PC-3 (cell line): Measurements from ENCODE around the gene TBC1D14. TPM values are rescaled to one million over a fixed set of nuclear protein-coding genes. Genes with fewer than 3 reads are reported as not detected.

Experiments used
- ATAC-seq: fragments of 200-7000 bp; cut with Tn5 transposase; 2 replicates; pipeline ENCODE4 v1.9.1; 2020; ENCODE audit warnings: mild to moderate bottlenecking, moderate library complexity
- BruUV-seq: library from RNA; stranded (reverse); fragments of 400-500 nt; replicated peaks from 2 replicates; lab custom pipeline; 2021; lab: Mats Ljungman, UMichigan
- CTCF ChIA-PET: fragments of 300-600 bp; sonication (Branson Sonifier 250); formaldehyde crosslinking; loops from one replicate; lab custom pipeline; 2022; ENCODE audit warnings: antibody characterized with exemption; lab: Charles Lee
- POLR2A ChIA-PET: fragments of 300-600 bp; sonication (Branson Sonifier 250); formaldehyde crosslinking; loops from one replicate; lab custom pipeline; 2022; ENCODE audit warnings: antibody characterized with exemption; ENCODE audit not compliant: unreplicated experiment; lab: Charles Lee
- DNase-seq: peaks from one replicate; pipeline ENCODE4 v3.0.0-alpha.2; 2015
- H2AFZ ChIP-seq: fragments of 300-600 bp; sonication (generic); 2 replicates; pipeline ENCODE4 v1.6.0; 2016; ENCODE audit warnings: antibody characterized with exemption, low read length
- H3F3A ChIP-seq: fragments of 300-600 bp; sonication (generic); one replicate; pipeline ENCODE4 v1.6.0; 2017; ENCODE audit warnings: antibody characterized with exemption, low read length, control low read depth, mild to moderate bottlenecking; ENCODE audit not compliant: unreplicated experiment
- H3K27ac ChIP-seq: fragments of 300-600 bp; sonication (generic); 2 replicates; pipeline ENCODE4 v1.5.1; 2016; ENCODE audit warnings: mild to moderate bottlenecking, low read length
- H3K27me3 ChIP-seq: fragments of 300-600 bp; sonication (generic); 2 replicates; pipeline ENCODE4 v1.6.1; 2016; ENCODE audit warnings: low read length, mixed read lengths
- H3K36me3 ChIP-seq: fragments of 300-600 bp; sonication (generic); 2 replicates; pipeline ENCODE4 v1.6.1; 2016; ENCODE audit warnings: low read depth, mixed run types, low read length, mixed read lengths
- H3K4me1 ChIP-seq: fragments of 300-600 bp; sonication (generic); 2 replicates; pipeline ENCODE4 v1.5.1; 2016; ENCODE audit warnings: low read length; ENCODE audit not compliant: insufficient read depth
- H3K4me2 ChIP-seq: fragments of 300-600 bp; sonication (generic); 2 replicates; pipeline ENCODE4 v1.6.0; 2016; ENCODE audit warnings: low read length
- H3K4me3 ChIP-seq: fragments of 300-600 bp; sonication (generic); 2 replicates; pipeline ENCODE4 v1.5.1; 2016; ENCODE audit warnings: mild to moderate bottlenecking, low read length, mixed read lengths
- H3K79me2 ChIP-seq: fragments of 300-600 bp; sonication (generic); 2 replicates; pipeline ENCODE4 v1.6.1; 2017; ENCODE audit warnings: low read length, mixed read lengths
- H3K9ac ChIP-seq: fragments of 300-600 bp; sonication (generic); 2 replicates; pipeline ENCODE4 v1.6.0; 2016; ENCODE audit warnings: mild to moderate bottlenecking, low read length
- H3K9me2 ChIP-seq: fragments of 300-600 bp; sonication (generic); replicated peaks from 2 replicates; pipeline ENCODE4 v1.6.1; 2016; ENCODE audit warnings: mixed run types, low read length, mixed read lengths
- H3K9me3 ChIP-seq: fragments of 300-600 bp; sonication (generic); 2 replicates; pipeline ENCODE4 v1.6.1; 2016; ENCODE audit warnings: low read length, mixed read lengths
- H4K20me1 ChIP-seq: fragments of 300-600 bp; sonication (generic); 2 replicates; pipeline ENCODE4 v1.6.1; 2016; ENCODE audit warnings: low read length, mixed read lengths
- CTCF ChIP-seq: fragments of 300-600 bp; sonication (generic); conservative IDR thresholded peaks from 2 replicates; pipeline ENCODE4 v1.5.1; 2017; ENCODE audit warnings: antibody characterized with exemption, low read depth, mild to moderate bottlenecking, low read length
- EZH2 ChIP-seq: fragments of 300-600 bp; sonication (generic); IDR thresholded peaks from one replicate; pipeline ENCODE4 v1.6.1; 2017; ENCODE audit warnings: antibody characterized with exemption, mild to moderate bottlenecking, low read length; ENCODE audit not compliant: unreplicated experiment
- EZH2phosphoT487 ChIP-seq: fragments of 300-600 bp; sonication (generic); IDR thresholded peaks from 2 replicates; pipeline ENCODE4 v1.6.1; 2018; ENCODE audit warnings: mild to moderate bottlenecking, antibody characterized with exemption, low read length, borderline replicate concordance
- intact Hi-C: fragments of 100-400 bp; cut with micrococcal nuclease; formaldehyde crosslinking; loops from 2 replicates; pipeline ENCODE4 v1.9.0; 2023
- total RNA-seq: library from RNA; depleted of rRNA; stranded (reverse); fragments of >200 nt; gene quantifications from 2 replicates; pipeline ENCODE4 v1.2.3, GENCODE V29; 2014

TBC1D14 gene
- total RNA-seq, 1 experiment from 2014 or later, result 33.0 TPM

- TF ChIP-seq EZH2 (no peak), EZH2phosphoT487 (no peak), CTCF (no peak)
- peaks cover 27% of the 10 kb centered on the region for H3K79me2 ChIP-seq
- POLR2A ChIA-PET, result no interaction called here
Observed at GRCh38 chr4:7060346-7061150, 150.9 kb downstream of the TBC1D14 start.

DNA sequence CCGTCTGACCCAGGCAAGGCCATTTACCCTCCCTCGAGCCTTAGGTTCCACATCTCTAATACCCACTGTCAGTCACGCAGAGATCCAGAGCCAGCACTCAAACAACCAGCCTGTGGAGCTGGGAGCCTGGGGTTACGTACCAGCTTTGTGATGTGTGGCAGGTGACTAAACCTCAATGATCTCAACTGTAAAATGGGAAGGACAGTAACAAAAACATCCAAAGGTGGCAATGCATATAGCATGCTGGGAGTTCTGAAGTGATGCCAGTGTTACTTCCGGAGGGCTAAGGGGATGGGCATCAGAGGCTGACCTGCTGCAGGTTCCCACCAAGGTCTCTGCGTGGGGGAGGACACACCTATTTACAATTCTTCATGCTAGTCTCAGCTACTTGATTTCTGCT lies 152.2 kb downstream of the TBC1D14 start:
- Histone ChIP-seq H4K20me1 (peaks cover 37% of the 10 kb centered on the region), H3K79me2 (peaks cover 40% of the 10 kb centered on the region), H3K4me1 (peaks cover 12% of the 10 kb centered on the region; the same call in 1 of the 2 replicates), H3K36me3 (peaks cover 58% of the 10 kb centered on the region), H2AFZ (no peak overlapping the region), H3K27me3 (no peaks in the 10 kb centered on the region), H3K4me2 (no peak overlapping the region), H3K27ac (no peak overlapping the region), H3K9ac (no peak overlapping the region), H3K9me2 (no peaks in the 10 kb centered on the region), H3K9me3 (no peaks in the 10 kb centered on the region), H3K4me3 (no peak overlapping the region), H3F3A (no peaks in the 10 kb centered on the region)
- ATAC-seq, result no peak
- POLR2A ChIA-PET, result no interaction called here
- BruUV-seq, result no TSS peak
- no peak for DNase-seq
- TF ChIP-seq EZH2phosphoT487 (no peak), EZH2 (no peak), CTCF (no peak)
- CTCF ChIA-PET, result no interaction called here
- intact Hi-C loops, result no loop called here

More at GRCh38 chr4:7060346-7061150, 150.9 kb downstream of the TBC1D14 start:
- no TSS peak for BruUV-seq
- Histone ChIP-seq H3F3A (no peaks in the 10 kb centered on the region), H3K9me3 (no peaks in the 10 kb centered on the region), H4K20me1 (peaks cover 25% of the 10 kb centered on the region), H3K4me2 (no peak overlapping the region), H3K36me3 (peaks cover 52% of the 10 kb centered on the region), H3K27ac (no peak overlapping the region), H3K27me3 (no peaks in the 10 kb centered on the region), H3K4me3 (no peak overlapping the region), H3K9ac (no peak overlapping the region), H3K9me2 (no peaks in the 10 kb centered on the region), H3K4me1 (0 out of 2 replicates have a peak, but pooled peaks cover 2% of the 10 kb centered on the region), H2AFZ (no peak overlapping the region)
- ATAC-seq, result no peak
- DNase-seq, result no peak
- CTCF ChIA-PET, result no interaction called here
- intact Hi-C loops, result no loop called here

DNA sequence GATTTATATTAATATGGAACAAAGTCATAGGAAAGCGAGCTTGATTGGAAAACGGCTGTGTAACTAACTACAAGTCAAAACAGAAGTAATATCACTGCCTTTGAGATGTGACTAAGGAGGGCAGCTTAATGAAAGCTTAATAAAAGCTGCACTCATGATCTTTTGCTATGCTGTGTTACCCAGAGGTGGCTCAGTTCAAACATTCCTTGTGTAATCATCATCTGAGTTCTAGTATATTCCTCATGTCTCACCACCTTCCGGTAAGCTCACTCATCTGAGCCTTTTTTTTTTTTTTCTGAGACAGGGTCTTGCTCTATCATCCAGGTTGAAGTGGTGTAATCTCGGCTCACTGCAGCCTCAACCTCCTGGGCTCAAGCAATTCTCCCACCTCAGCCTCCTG lies 153.2 kb downstream of the TBC1D14 start:
- Histone ChIP-seq H3K27me3 (no peaks in the 10 kb centered on the region), H3K36me3 (peaks cover 58% of the 10 kb centered on the region), H3K9me2 (no peaks in the 10 kb centered on the region), H3K4me3 (no peak overlapping the region), H3K4me2 (no peak overlapping the region), H4K20me1 (peaks cover 41% of the 10 kb centered on the region), H3K4me1 (peaks cover 12% of the 10 kb centered on the region; the same call in 1 of the 2 replicates), H3K9ac (no peak overlapping the region), H2AFZ (no peak overlapping the region), H3F3A (no peaks in the 10 kb centered on the region), H3K79me2 (peaks cover 50% of the 10 kb centered on the region), H3K9me3 (no peaks in the 10 kb centered on the region), H3K27ac (no peak overlapping the region)
- DNase-seq (no peak), ATAC-seq (no peak)
- CTCF ChIA-PET, result no interaction called here
- BruUV-seq, result no TSS peak
- POLR2A ChIA-PET, result no interaction called here
- intact Hi-C loops, result no loop called here
- TF ChIP-seq EZH2phosphoT487 (no peak), EZH2 (no peak), CTCF (no peak)
